Liver (tissue), 9 donors: ENCODE data around the gene TICAM2. TPM values are rescaled to one million over a fixed set of nuclear protein-coding genes. Genes with fewer than 3 reads are reported as not detected.

Source experiments
- DNase-seq: peaks from one replicate; pipeline ENCODE4 v3.0.0-alpha.2; 2017; ENCODE audit warnings: low spot score
- H3K27ac ChIP-seq, 2 donors: one replicate each; pipeline ENCODE4 v1.7.0; 2013; ENCODE audit warnings: inconsistent platforms in 2 of 2, low read length in 2 of 2, control low read depth in 1 of 2, low read depth in 1 of 2, mild to moderate bottlenecking in 1 of 2
- H3K27me3 ChIP-seq, 4 donors: one replicate each; pipeline versions ENCODE4 v1.6.1 to v1.7.0; 2013; ENCODE audit warnings: low read length in 3 of 4, inconsistent platforms in 1 of 4, mild to moderate bottlenecking in 1 of 4, moderate library complexity in 1 of 4; ENCODE audit not compliant: control insufficient read depth in 4 of 4, insufficient read depth in 4 of 4
- H3K36me3 ChIP-seq, 4 donors: one replicate each; pipeline versions ENCODE4 v1.6.1 to v1.7.0; 2013; ENCODE audit warnings: low read length in 3 of 4, mild to moderate bottlenecking in 3 of 4, low read depth in 1 of 4, moderate library complexity in 1 of 4; ENCODE audit not compliant: control insufficient read depth in 4 of 4, insufficient read depth in 3 of 4
- H3K4me1 ChIP-seq, 4 donors: one replicate each; pipeline versions ENCODE4 v1.6.1 to v1.7.0; 2013; ENCODE audit warnings: low read length in 3 of 4, mild to moderate bottlenecking in 3 of 4, moderate library complexity in 1 of 4; ENCODE audit not compliant: control insufficient read depth in 4 of 4, insufficient read depth in 4 of 4
- H3K4me3 ChIP-seq, 3 donors: one replicate each; pipeline versions ENCODE4 v1.6.1 to v1.7.0; 2013; ENCODE audit warnings: low read length in 3 of 3, control low read depth in 1 of 3, low read depth in 1 of 3, mild to moderate bottlenecking in 1 of 3
- H3K9ac ChIP-seq, 2 donors: one replicate each; pipeline ENCODE4 v1.7.0; 2013; ENCODE audit warnings: low read length in 2 of 2, mild to moderate bottlenecking in 2 of 2, moderate library complexity in 2 of 2, control low read depth in 1 of 2, low read depth in 1 of 2
- H3K9me3 ChIP-seq, 4 donors: one replicate each; pipeline versions ENCODE4 v1.6.1 to v1.7.0; 2013; ENCODE audit warnings: low read length in 3 of 4; ENCODE audit not compliant: control insufficient read depth in 4 of 4
- ATF3 ChIP-seq: IDR thresholded peaks from 2 replicates; pipeline ENCODE4 v1.6.1; 2016; ENCODE audit warnings: antibody characterized with exemption
- CTCF ChIP-seq: fragments of 150-350 bp; IDR thresholded peaks from 2 replicates; pipeline ENCODE4 v1.5.1; 2017; ENCODE audit warnings: improper control_type of control experiment, low read depth, low read length; ENCODE audit not compliant: missing input control
- EGR1 ChIP-seq, 2 donors: IDR thresholded peaks; 2 replicates each; pipeline ENCODE4 v1.6.1; 2016 to 2018; ENCODE audit warnings: antibody characterized with exemption in 2 of 2, low read depth in 2 of 2
- FOXA1 ChIP-seq: IDR thresholded peaks from 2 replicates; pipeline ENCODE4 v1.6.1; 2016; ENCODE audit warnings: antibody characterized with exemption
- FOXA2 ChIP-seq: IDR thresholded peaks from 2 replicates; pipeline ENCODE4 v1.6.1; 2016; ENCODE audit warnings: antibody characterized with exemption
- GABPA ChIP-seq, 2 donors: IDR thresholded peaks in 1 of 2; conservative IDR thresholded peaks in 1 of 2; 2 replicates each; pipeline ENCODE4 v1.6.1; 2016; ENCODE audit warnings: antibody characterized with exemption in 2 of 2, mild to moderate bottlenecking in 1 of 2, moderate library complexity in 1 of 2
- HNF4A ChIP-seq, 2 donors: conservative IDR thresholded peaks; 2 replicates each; pipeline ENCODE4 v1.6.1; 2016; ENCODE audit warnings: antibody characterized with exemption in 2 of 2, mild to moderate bottlenecking in 2 of 2
- HNF4G ChIP-seq: IDR thresholded peaks from 2 replicates; pipeline ENCODE4 v1.6.1; 2016; ENCODE audit warnings: antibody characterized with exemption
- JUND ChIP-seq, 2 donors: IDR thresholded peaks; 2 replicates each; pipeline ENCODE4 v1.6.1; 2016; ENCODE audit warnings: antibody characterized with exemption in 2 of 2
- MAX ChIP-seq: IDR thresholded peaks from 2 replicates; pipeline ENCODE4 v1.6.1; 2016; ENCODE audit warnings: antibody characterized with exemption
- NR2F2 ChIP-seq: IDR thresholded peaks from 2 replicates; pipeline ENCODE4 v1.6.1; 2016; ENCODE audit warnings: antibody characterized with exemption
- RAD21 ChIP-seq, 2 donors: IDR thresholded peaks; 2 replicates each; pipeline ENCODE4 v1.6.1; 2016; ENCODE audit warnings: antibody characterized with exemption in 2 of 2, mild to moderate bottlenecking in 2 of 2
- REST ChIP-seq: IDR thresholded peaks from 2 replicates; pipeline ENCODE4 v1.6.1; 2016; ENCODE audit warnings: antibody characterized with exemption, mild to moderate bottlenecking
- RXRA ChIP-seq, 2 donors: IDR thresholded peaks; 2 replicates each; pipeline ENCODE4 v1.6.1; 2017 to 2018; ENCODE audit warnings: antibody characterized with exemption in 2 of 2, mild to moderate bottlenecking in 1 of 2
- SP1 ChIP-seq: IDR thresholded peaks from 2 replicates; pipeline ENCODE4 v1.6.1; 2018; ENCODE audit warnings: antibody characterized with exemption, mild to moderate bottlenecking
- TAF1 ChIP-seq: conservative IDR thresholded peaks from 2 replicates; pipeline ENCODE4 v1.6.1; 2016; ENCODE audit warnings: antibody characterized with exemption, mild to moderate bottlenecking
- YY1 ChIP-seq: IDR thresholded peaks from 2 replicates; pipeline ENCODE4 v1.6.1; 2016; ENCODE audit warnings: antibody characterized with exemption, mild to moderate bottlenecking
- ZBTB33 ChIP-seq: IDR thresholded peaks from 2 replicates; pipeline ENCODE4 v1.6.1; 2016; ENCODE audit warnings: antibody characterized with exemption
- WGBS: extraction: QIAGEN DNeasy Blood & Tissue Kit; methylation state at CpG from one replicate; pipeline ENCODE4 v1.1.7; 2013; 5-methylcytosine and 5-hydroxymethylcytosine counted together
- polyA plus RNA-seq, 2 donors: library from polyadenylated mRNA; stranded (reverse) in 1 of 2; unstranded in 1 of 2; fragments of 200-250 nt in 1 of 2; fragments of >200 nt in 1 of 2; fragmentation: Nextera tagmentation in 1 of 2; extraction: Ambion mirVana in 1 of 2; gene quantifications; one replicate each; pipeline versions ENCODE4 v1.2.1 to v1.2.3, GENCODE V29; 2013 to 2015
- total RNA-seq, 2 donors: library from RNA; depleted of rRNA; stranded (reverse); fragments of >200 nt; gene quantifications; one replicate each; pipeline ENCODE4 v1.2.3, GENCODE V29; 2014
- donor health status: healthy.
- donor health status: healthy.
- donor health status: healthy.
- donor health status: healthy.
- donor health status: healthy.

Gene TICAM2
- total and polyA plus RNA-seq, 4 donors, result 0.50 to 1.5 (median 0.95) TPM

GRCh38 chr5:115551415-115551814 is 50.9 kb downstream of the TICAM2 start:
- no peak overlapping the region for H3K27ac ChIP-seq

More at GRCh38 chr5:115551415-115551814, 50.9 kb downstream of the TICAM2 start:
- peaks cover 0 to 7% (median 6%) of the 10 kb centered on the region in 4 donors for H3K4me1 ChIP-seq
- WGBS, result 83% methylated on average over 4 of the region's 4 CpGs
- no peak for DNase-seq
- TF ChIP-seq HNF4G (no peak), FOXA2 (no peak), CTCF (no peak), YY1 (no peak), RXRA (IDR thresholded peaks at IDR 0.05) (no peak), FOXA1 (no peak), NR2F2 (no peak), JUND (IDR thresholded peaks at IDR 0.05) (no peak), HNF4A (conservative IDR thresholded peaks at IDR 0.05) (no peak), TAF1 (no peak), RAD21 (IDR thresholded peaks at IDR 0.05) (no peak), MAX (no peak), SP1 (no peak), GABPA (IDR thresholded peaks at IDR 0.05 in 1 of 2, conservative IDR thresholded peaks at IDR 0.05 in 1 of 2) (no peak), REST (no peak), ZBTB33 (no peak), ATF3 (no peak), EGR1 (IDR thresholded peaks at IDR 0.05; ENCODE audit: low read depth in 2 of 2) (no peak)
- H3K36me3 ChIP-seq, result no peaks in the 10 kb centered on the region
- H3K27me3 ChIP-seq, result no peaks in the 10 kb centered on the region
- no peaks in the 10 kb centered on the region for H3K9me3 ChIP-seq
- no peak overlapping the region for H3K4me3 ChIP-seq
- H3K9ac ChIP-seq, result no peak overlapping the region
